ENCODE results near the gene CUEDC1. TPM values are rescaled to one million over a fixed set of nuclear protein-coding genes. Genes with fewer than 3 reads are reported as not detected.

Gene CUEDC1
- total and polyA plus RNA-seq, 2 donors (not counting 1 experiment from before 2014, with no cell fraction given), result 0.57 TPM; not detected in 1

DNA sequence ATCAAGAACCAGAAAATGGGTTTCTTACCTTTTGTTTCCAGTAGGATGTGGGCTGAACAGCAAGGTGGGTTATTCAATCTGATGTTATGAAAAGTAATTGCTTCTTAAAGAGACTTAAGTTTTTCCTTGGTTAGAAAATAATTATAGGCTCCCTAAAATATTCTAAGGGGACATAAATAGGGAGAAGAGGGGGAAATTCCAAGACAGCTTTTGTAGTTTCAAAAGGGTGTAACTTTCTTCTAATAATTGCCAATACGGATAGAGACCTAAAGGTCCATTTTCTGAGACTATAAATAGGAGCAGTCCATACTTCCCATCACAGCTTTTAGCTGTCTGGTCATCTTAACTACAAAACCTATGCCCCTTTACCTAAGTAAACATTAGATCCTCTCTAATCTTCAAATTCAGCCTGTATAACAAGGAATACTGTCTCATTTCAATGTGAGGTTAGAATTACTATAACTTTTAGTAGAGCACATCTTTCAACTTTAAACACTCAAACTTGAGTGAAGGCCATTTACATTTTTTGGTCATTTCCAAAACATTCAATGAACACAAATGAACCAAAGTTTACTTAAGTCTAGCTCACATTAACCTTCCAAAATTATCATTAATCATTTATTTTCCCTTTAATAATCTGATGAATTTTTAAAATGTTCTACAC is 46.4 kb upstream of the CUEDC1 start:
- intact Hi-C loops (cut with micrococcal nuclease), result loop anchor here (10.0 kb wide), 1 partner anchor 1103 kb away; the partner anchor contains the start of gene TRIM37
- no peak overlapping the region for H3K27ac Mint-ChIP-seq
- TF ChIP-seq, protein P1, sequence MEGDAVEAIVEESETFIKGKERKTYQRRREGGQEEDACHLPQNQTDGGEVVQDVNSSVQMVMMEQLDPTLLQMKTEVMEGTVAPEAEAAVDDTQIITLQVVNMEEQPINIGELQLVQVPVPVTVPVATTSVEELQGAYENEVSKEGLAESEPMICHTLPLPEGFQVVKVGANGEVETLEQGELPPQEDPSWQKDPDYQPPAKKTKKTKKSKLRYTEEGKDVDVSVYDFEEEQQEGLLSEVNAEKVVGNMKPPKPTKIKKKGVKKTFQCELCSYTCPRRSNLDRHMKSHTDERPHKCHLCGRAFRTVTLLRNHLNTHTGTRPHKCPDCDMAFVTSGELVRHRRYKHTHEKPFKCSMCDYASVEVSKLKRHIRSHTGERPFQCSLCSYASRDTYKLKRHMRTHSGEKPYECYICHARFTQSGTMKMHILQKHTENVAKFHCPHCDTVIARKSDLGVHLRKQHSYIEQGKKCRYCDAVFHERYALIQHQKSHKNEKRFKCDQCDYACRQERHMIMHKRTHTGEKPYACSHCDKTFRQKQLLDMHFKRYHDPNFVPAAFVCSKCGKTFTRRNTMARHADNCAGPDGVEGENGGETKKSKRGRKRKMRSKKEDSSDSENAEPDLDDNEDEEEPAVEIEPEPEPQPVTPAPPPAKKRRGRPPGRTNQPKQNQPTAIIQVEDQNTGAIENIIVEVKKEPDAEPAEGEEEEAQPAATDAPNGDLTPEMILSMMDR (IDR thresholded peaks at IDR 0.05), result no peak
- no peak for TF ChIP-seq EZH2 (IDR thresholded peaks at IDR 0.05; ENCODE audit: borderline replicate concordance, insufficient read depth, low read depth, low read length, poor library complexity, severe bottlenecking)

More for the DNA sequence above, 46.4 kb upstream of the CUEDC1 start:
- Mint-ChIP-seq H3K4me1 (peaks cover 44% of the 10 kb centered on the region), H3K27me3 (no peaks in the 10 kb centered on the region), H3K4me3 (no peak overlapping the region), H3K9me3 (ENCODE audit: insufficient read depth) (no peaks in the 10 kb centered on the region)
- no peak overlapping the region for H3K4me3 ChIP-seq (ENCODE audit: control extremely low read depth in 1 of 5, extremely low read depth in 1 of 5, insufficient read depth in 1 of 5, low read depth in 2 of 5, low read length in 4 of 5)
- ChIA-PET CTCF (interaction anchor here (0.6 to 20.2 kb wide), 14 partner anchors 11 to 872 kb away, joined by 3 to 468 read pairs (median 6); partner anchors contain the start of gene MRPS23), POLR2A (no interaction called here)
- peaks cover 36% of the 10 kb centered on the region for H3K79me2 ChIP-seq (ENCODE audit: control insufficient read depth, insufficient read depth, low read length)
- H3K36me3 ChIP-seq (replicated peaks in 1 of 2; ENCODE audit: control extremely low read depth in 1 of 2, control insufficient read depth in 1 of 2, extremely low read depth in 1 of 2, insufficient read depth in 2 of 2, low read length in 1 of 2), result peaks cover 2 to 49% of the 10 kb centered on the region in 2 experiments
- no peak overlapping the region for H3K9ac ChIP-seq (ENCODE audit: low read length)
- H3K4me1 ChIP-seq (ENCODE audit: control insufficient read depth in 2 of 2, insufficient read depth in 2 of 2, low read length in 2 of 2), result peaks cover 18 to 32% of the 10 kb centered on the region in 2 donors
- no peak overlapping the region for H3K4me2 ChIP-seq (replicated peaks; ENCODE audit: low read depth, low read length, poor library complexity, severe bottlenecking)
- no peak overlapping the region for H3K27ac ChIP-seq (ENCODE audit: low read length in 2 of 2)
- DNase-seq, result no peak
- ATAC-seq (ENCODE audit: low read depth), result no peak
- H2AFZ ChIP-seq (ENCODE audit: insufficient read depth, low read depth, low read length, poor library complexity, severe bottlenecking), result no peak overlapping the region
- WGBS (ENCODE audit: insufficient coverage), result no CpG with 5 or more reads among the region's 1 CpG
- H3K9me3 ChIP-seq (ENCODE audit: control extremely low read depth in 1 of 3, control insufficient read depth in 2 of 3, insufficient read depth in 1 of 3, low read length in 2 of 3), result no peaks in the 10 kb centered on the region
- peaks cover 72% of the 10 kb centered on the region for H4K20me1 ChIP-seq (ENCODE audit: control insufficient read depth, insufficient read depth, low read length, poor library complexity, severe bottlenecking)
- H3K27me3 ChIP-seq (replicated peaks in 1 of 4; ENCODE audit: control extremely low read depth in 1 of 4, control insufficient read depth in 3 of 4, insufficient read depth in 4 of 4, low read length in 3 of 4), result no peaks in the 10 kb centered on the region

All from B cell (primary cell).